Kidney (tissue), 14 donors: ENCODE measurements around the gene ASB4. TPM values are rescaled to one million over a fixed set of nuclear protein-coding genes. Genes with fewer than 3 reads are reported as not detected.

Source experiments
- DNase-seq, 5 donors: peaks; one replicate each; pipeline ENCODE4 v3.0.0-alpha.2; 2013 to 2020
- FAIRE-seq: peaks from 2 replicates; lab custom pipeline; 2012; peaks lifted over from hg19 to GRCh38; lab: Jason Lieb, UNC
- H3K27ac ChIP-seq, 2 donors: one replicate each; pipeline ENCODE4 v1.7.0; 2013; ENCODE audit warnings: low read depth in 2 of 2, low read length in 2 of 2, inconsistent platforms in 1 of 2
- H3K27me3 ChIP-seq: one replicate; pipeline ENCODE4 v1.7.1; 2013; ENCODE audit warnings: low read length, inconsistent platforms; ENCODE audit not compliant: control insufficient read depth, insufficient read depth
- H3K36me3 ChIP-seq, 3 donors: one replicate each; pipeline versions ENCODE4 v1.7.0 to v1.7.1; 2013; ENCODE audit warnings: low read length in 3 of 3, control low read depth in 1 of 3, inconsistent platforms in 1 of 3; ENCODE audit not compliant: insufficient read depth in 3 of 3, control insufficient read depth in 2 of 3
- H3K4me1 ChIP-seq, 3 donors: one replicate each; pipeline versions ENCODE4 v1.7.0 to v1.7.1; 2013; ENCODE audit warnings: low read length in 3 of 3, inconsistent platforms in 1 of 3, low read depth in 1 of 3; ENCODE audit not compliant: control insufficient read depth in 2 of 3, insufficient read depth in 2 of 3
- H3K4me3 ChIP-seq, 3 donors: one replicate each; pipeline versions ENCODE4 v1.7.0 to v1.8.1; 2013; ENCODE audit warnings: low read length in 3 of 3, control low read depth in 1 of 3, inconsistent platforms in 1 of 3
- H3K9ac ChIP-seq, 3 donors: one replicate each; pipeline versions ENCODE4 v1.7.0 to v1.7.1; 2013; ENCODE audit warnings: low read length in 3 of 3, control low read depth in 1 of 3, inconsistent platforms in 1 of 3
- H3K9me3 ChIP-seq, 3 donors: one replicate each; pipeline versions ENCODE4 v1.7.0 to v1.7.1; 2013; ENCODE audit warnings: low read length in 3 of 3, control low read depth in 1 of 3, inconsistent platforms in 1 of 3; ENCODE audit not compliant: control insufficient read depth in 2 of 3, insufficient read depth in 1 of 3
- CTCF ChIP-seq: IDR thresholded peaks from 3 replicates; pipeline ENCODE4 v1.5.1; 2012; ENCODE audit warnings: mild to moderate bottlenecking, moderate library complexity, borderline replicate concordance; ENCODE audit not compliant: insufficient read depth; ENCODE audit errors: extremely low read depth
- intact Hi-C: fragments of 100-400 bp; cut with DNase I; formaldehyde crosslinking; loops from one replicate; pipeline ENCODE4 v1.11.1; 2022
- polyA plus RNA-seq: library from polyadenylated mRNA; stranded (reverse); fragments of 350-450 nt; fragmentation: Illumina TruSeq; extraction: RNeasy Lipid Tissue Mini Kit (QIAGEN cat#74804); gene quantifications from one replicate; pipeline ENCODE4 v1.2.3, GENCODE V29; 2014; ENCODE audit warnings: low read depth, low replicate concordance; ENCODE audit not compliant: insufficient read depth
- total RNA-seq: library from RNA; stranded (reverse); fragmentation: NEBNext Ultra II Directional; extraction: Animal tissue kit (Norgen Biotek cat#: 25700); gene quantifications from one replicate; pipeline ENCODE4 v1.2.1, GENCODE V29; 2021
- donor health status: control.
- donor health status: control.
- donor health status: control.
- donor health status: control.
- donor health status: control.
- donor health status: DM: yes; HTN: yes; CAD: no.
- donor health status: Normal renal cell carcinoma (clear cell type).

ASB4 gene
- total and polyA plus RNA-seq, 2 donors from 2014 or later: 0.09 TPM; not detected in 1

- no peak for TF ChIP-seq CTCF
- H3K9ac ChIP-seq: no peak overlapping the region
- DNase-seq: no peak
- intact Hi-C loops: no loop called here
- no peaks in the 10 kb centered on the region for H3K9me3 ChIP-seq
- FAIRE-seq: no peak
- no peaks in the 10 kb centered on the region for H3K36me3 ChIP-seq
- H3K27me3 ChIP-seq: no peaks in the 10 kb centered on the region
- H3K27ac ChIP-seq: no peak overlapping the region
- no peak overlapping the region for H3K4me3 ChIP-seq
- H3K4me1 ChIP-seq: peaks cover 0 to 3% (median 0%) of the 10 kb centered on the region in 3 donors
Measured at GRCh38 chr7:95531605-95532219, 46.0 kb downstream of the ASB4 start.

- Histone ChIP-seq H3K36me3 (no peaks in the 10 kb centered on the region), H3K4me3 (no peak overlapping the region), H3K27me3 (no peaks in the 10 kb centered on the region), H3K9ac (no peak overlapping the region), H3K9me3 (no peaks in the 10 kb centered on the region), H3K27ac (no peak overlapping the region), H3K4me1 (no peaks in the 10 kb centered on the region)
- TF ChIP-seq CTCF: no peak
- DNase-seq: no peak
- intact Hi-C loops: no loop called here
- no peak for FAIRE-seq
Measured at GRCh38 chr7:95534796-95535195, 49.1 kb downstream of the ASB4 start.

- no peak overlapping the region for H3K27ac ChIP-seq
- DNase-seq (no peak), FAIRE-seq (no peak)
- TF ChIP-seq CTCF: no peak
- H3K4me1 ChIP-seq: no peaks in the 10 kb centered on the region
- H3K9ac ChIP-seq: no peak overlapping the region
- no peak overlapping the region for H3K4me3 ChIP-seq
- H3K9me3 ChIP-seq: no peaks in the 10 kb centered on the region
- intact Hi-C loops: no loop called here
- H3K36me3 ChIP-seq: no peaks in the 10 kb centered on the region
- no peaks in the 10 kb centered on the region for H3K27me3 ChIP-seq
Measured at GRCh38 chr7:95535662-95536061, 49.9 kb downstream of the ASB4 start.
